HG02981 (cell line): ENCODE measurements around the gene NAIF1.
"Not testable (repeated sequence)": the region's sequence is repeated elsewhere in the genome, so short reads cannot be mapped to it uniquely, and the experiment has no call there.

Experiments
- ATAC-seq: cut with Tn5 transposase; IDR thresholded peaks from one replicate; pipeline ENCODE4 v1.9.1; 2021; ENCODE audit warnings: mild to moderate bottlenecking, moderate library complexity; ENCODE audit not compliant: unreplicated experiment

NAIF1 gene

DNA sequence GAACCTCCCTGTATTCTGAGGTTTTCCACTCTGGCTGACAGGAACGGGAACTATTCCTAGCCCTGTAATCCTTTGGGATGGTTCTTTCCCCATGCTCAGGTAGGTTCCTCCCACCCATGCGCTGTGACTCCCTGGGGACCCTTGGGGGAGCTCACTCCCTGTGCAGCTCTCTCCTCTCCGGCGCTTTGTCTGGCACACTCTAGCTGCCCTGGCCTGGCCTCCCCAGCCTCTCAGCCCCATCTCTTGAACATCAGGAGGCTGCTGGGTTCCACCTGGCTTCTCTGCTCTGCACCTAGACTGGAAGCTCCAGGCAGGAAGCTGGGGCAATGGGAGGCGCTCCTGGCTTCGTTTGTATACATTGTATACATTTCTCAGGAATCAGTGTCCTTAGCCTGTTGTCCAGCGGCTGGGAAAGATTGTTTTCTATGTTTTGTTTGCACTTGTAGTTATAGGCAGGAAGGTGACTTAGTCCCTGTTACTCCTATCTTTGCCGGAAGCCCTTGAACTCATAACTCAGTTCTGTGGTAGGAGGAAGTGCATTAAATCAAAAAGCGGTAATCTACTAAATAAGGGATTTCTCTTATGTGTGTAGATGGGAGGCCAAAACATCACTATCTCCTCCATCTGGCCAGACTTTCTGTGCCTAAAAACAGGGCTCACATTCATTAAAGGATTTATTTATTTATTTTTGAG is 21.3 kb upstream of the NAIF1 start:
- ATAC-seq, result no peak

GRCh38 chr9:128087262-128087661 is 20.1 kb upstream of the NAIF1 start:
- ATAC-seq, result no peak

GRCh38 chr9:128085943-128086342 is 18.8 kb upstream of the NAIF1 start:
- no peak for ATAC-seq

DNA sequence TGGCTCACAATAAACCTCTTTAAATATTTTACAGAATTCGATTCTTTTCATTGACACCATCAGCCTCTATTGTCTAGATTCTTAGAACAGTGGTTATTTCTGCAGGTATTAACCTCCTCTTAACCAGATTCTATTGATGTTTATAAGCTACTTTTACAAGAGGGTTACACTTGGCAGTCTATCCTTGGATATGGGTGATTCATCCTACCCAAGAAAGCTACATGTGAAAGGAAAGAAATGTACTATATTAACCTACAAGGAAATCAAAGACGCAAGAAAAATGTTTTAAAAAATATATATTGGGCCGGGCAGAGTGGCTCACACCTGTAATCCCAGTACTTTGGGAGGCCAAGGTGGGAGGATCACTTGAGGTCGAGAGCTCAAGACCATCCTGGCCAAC is 17.6 kb upstream of the NAIF1 start:
- ATAC-seq, result no peak

DNA sequence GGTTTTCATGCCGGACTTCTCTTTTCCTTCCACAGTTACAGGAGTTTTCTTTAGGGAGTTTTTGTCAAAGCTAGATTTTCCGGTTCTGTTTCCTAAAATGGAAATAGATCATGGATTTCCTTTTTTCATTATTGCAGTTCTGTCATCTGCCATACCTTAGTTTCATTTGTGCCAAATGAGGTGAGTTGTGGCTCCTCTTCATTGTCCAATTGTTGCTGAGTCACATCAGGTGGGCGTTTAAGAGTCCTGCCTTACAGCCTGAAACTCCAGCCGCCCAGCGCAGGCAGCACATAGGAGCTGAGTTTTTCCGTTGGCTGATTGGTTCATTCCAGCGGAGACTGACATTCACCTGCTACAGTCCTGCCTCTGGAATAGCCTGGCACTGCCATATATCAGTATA is 15.0 kb upstream of the NAIF1 start:
- ATAC-seq, result no peak

GRCh38 chr9:128081056-128081455 is 13.9 kb upstream of the NAIF1 start:
- ATAC-seq, result no peak

GRCh38 chr9:128080206-128080605 is 13.1 kb upstream of the NAIF1 start:
- ATAC-seq, result no peak

DNA sequence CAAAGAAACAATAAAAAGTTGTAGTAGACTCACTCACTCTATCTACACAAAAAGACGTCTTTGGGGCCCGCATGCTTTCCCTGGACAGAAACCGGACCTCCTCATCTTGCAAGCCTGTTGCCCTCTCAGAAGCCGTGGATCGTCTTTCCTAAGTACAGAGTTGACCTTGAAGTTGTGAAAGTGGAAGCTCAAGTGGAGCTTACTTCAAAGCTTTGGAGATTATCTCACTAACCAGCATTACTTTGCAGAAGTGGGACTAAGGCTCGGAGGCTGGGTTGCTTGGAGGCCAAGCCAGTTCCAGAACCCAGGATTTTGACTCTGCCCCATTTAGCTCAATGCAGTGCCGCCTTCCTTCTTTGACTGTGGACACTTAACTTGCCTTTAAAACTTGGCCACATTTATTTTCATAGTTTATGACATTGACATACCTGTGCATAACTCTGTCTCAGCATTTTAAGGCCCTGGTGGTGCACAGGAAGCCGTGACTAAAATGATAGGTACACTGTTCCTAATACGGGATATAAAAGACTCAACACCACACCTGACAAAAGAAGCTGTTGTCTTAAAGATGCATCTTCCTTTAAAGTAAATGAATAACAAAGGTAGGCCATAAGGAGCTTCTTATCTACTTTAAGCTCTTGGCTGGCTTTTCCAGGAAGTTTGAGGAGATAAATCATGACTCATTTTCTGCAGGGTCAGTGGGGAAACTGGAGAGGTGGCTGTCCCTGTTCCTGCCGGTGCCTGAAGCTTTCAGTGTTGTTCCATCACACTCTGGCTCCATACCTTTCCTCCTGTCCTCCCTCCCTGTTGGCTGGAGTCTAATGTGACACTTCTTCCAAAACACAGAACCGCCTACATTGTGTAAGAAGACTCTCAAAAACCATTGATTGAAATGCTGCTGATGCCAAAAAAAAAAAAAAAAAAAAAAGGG is 11.6 kb upstream of the NAIF1 start:
- ATAC-seq, result no peak

GRCh38 chr9:128077847-128078503 is 10.9 kb upstream of the NAIF1 start:
- no peak for ATAC-seq

DNA sequence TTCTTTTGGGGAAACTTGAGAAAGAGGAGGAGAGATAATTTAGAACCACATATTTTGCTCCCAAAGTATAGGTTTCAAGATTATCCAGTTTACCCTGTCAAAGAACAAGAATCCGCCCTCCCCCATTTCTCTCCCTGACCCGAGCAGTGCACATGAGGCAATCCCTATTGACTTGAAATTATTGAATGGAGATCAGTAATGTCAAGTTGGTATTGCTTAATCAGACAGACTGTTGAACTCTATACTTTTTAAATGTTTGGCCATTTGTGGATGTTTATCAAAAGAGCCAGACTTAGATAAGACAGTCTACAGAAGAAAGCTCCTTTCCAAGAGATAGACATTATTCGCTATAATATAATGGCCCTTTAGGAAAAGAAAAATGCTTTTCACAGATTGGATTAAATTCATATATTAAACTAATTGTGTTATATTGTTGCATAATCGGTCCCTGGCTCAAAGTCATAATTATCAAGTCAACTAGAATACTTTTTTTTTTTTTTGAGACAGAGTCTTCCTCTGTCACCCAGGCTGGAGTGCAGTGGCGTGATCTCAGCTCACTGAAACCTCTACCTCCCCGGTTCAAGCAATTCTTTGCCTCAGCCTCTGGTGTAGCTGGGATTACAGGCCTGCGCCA is 6.2 kb upstream of the NAIF1 start:
- ATAC-seq, result no peak

DNA sequence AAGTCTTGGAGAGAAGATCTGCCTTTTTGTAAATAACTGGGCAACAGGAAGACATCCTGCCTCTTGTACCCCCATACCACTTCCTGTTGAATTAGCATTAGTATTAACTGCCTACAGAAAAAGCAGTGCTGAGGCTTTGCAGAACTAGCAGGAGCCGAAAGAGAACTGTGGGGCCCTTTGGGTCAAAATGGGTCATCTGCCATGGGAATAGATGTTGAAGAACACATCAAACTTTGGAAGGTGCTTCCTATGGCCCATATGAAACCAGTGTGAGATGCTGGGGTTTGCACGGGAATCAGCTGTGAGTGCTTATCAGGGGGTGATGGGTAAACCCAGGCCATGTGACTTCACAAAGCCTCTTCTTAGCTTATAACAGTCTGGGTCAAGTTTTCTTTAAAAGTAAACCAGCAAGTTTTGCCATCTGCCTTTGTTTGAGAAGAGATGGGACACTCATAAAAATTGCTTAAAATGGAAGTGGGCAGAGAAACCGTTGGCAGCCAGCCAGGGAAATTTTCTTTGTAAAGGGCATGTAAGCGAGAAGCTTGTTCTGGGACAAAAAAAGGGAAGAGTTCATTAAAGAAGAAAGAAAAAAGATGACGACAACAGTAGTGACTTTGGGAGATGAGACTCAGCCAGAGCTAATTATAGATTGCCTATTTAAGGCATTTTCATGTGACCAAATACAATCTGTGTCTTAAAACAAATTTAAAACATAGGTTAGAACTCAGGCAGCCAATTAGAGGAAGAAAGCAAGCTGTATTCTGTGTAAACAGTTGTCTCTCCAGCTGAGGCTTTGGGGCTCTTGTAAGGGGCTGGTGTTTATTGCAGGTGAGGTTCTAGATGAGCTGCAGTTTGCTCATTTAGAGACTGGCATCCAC is 5.3 kb upstream of the NAIF1 start:
- ATAC-seq, result no peak

DNA sequence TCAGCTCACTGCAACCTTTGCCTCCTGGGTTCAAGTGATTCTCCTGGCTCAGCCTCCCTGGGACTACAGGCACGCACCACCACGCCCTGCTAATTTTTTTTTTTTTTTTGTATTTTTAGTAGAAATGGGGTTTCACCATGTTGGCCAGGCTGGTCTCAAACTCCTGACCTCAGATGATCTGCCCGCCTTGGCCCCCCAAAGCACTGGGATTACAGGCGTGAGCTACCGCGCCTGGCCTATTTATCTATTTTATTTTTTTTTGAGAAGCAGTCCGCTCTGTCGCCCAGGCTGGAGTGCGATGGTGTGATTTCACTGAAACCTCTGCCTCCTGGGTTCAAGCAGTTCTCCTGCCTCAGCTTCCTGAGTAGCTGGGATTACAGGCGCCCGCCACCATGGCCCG is 4.4 kb upstream of the NAIF1 start:
- not testable (repeated sequence) for ATAC-seq

GRCh38 chr9:128070874-128071273 is 3.8 kb upstream of the NAIF1 start:
- ATAC-seq, result no peak

DNA sequence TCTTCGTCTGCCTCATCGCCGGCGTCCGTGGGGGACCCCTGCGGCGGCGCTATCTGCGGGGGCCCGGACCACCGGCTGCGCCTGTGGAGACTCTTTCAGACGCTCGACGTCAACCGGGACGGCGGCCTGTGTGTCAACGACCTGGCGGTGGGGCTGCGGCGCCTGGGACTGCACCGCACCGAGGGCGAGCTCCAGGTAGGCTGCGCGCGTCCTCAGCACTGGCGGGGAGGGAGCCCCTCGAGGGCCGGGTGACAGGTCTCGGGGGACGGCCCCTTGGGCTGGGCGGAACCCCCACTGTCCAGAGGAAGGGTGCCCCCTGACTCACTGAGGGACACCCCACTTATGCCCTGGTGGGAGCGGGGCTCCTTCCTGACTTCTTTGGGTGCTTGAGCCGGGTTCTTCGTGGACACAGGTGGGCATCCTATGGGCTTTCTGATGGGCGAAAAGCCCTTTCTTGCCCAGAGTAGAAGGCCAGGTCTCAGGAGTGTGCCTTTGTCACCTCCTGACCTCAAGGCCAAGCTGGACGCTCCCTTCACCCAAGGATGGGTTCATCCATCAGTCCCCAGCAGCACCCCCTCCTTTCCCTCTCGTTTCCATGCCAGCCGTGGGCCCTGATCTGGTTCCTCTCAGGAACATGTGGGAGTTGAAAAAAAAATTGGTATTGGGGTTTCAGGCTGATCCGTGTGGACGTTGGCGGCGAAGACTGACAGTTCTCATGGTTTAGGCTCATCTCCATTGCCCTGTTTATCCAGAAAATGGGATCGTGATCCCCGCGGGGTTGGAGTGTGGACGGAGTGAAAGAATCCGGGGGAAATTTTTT is 1.5 kb upstream of the NAIF1 start:
- ATAC-seq, result peak; percentile 1

- peak; percentile 68 for ATAC-seq
These were observed 695 bp upstream of the NAIF1 start, which contains the start of gene SLC25A25 for GRCh38 chr9:128067645-128068385. Gene SLC25A25, plus strand, starts transcription at chr9:128068232. Its CDS starts 88 bp downstream, at chr9:128068320.

DNA sequence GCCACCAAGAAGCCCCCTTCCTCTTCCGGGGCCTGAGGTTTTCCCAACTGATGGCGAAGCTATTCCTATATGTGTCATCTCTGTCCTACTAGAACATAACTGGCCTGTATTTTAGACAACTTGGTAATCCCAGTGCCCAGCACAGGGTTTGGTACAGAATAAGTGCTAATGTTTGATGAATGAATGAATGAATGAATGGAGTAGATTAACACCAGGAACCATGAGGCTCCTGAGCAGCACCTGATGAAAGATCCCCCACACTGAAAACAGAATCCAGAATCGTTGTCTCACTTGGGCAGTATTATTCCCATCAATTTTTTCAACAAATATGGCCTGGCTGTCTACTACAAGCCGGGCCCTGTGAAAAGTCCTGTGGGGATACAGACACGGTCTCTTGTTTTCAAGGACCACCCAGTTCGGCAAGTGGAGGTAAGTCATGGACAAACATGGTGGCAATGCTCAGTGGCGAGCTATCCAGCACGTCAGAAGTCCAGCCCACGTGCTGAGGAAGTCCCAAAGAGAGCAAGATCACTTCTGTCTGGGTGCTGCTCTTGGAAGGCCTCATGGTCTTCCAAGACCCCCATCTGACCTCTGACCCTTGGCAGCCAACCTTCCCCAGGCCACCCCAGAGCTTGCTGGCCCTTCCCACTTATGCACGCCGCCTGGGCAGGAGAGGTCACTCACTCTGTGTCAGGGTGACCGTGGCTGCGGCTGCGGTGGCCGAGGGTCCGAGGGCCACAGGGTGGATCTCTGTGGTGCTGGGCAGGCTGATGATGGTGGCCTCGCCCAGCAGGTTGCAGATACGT is 1.0 kb downstream of the NAIF1 start:
- ATAC-seq, result no peak
